ENCODE data around the gene SLC38A7. TPM values are rescaled to one million over a fixed set of nuclear protein-coding genes. Genes with fewer than 3 reads are reported as not detected.
A peak's percentile ranks its signal among the peaks of the same experiment; 100 is the strongest.

SLC38A7 gene
- total and polyA plus RNA-seq, 2 of the 13 experiments (the other 11 are each of a cell fraction or from before 2014, with no cell fraction given) = 13.2 to 14.1 TPM

GRCh38 chr16:58628845-58629732, 55.5 kb downstream of the SLC38A7 start (continued):
- TF ChIP-seq REST (IDR thresholded peaks at IDR 0.05; ENCODE audit: borderline replicate concordance in 1 of 2, low read depth in 1 of 2, low read length in 2 of 2) (no peak), PRMT3 (CRISPR knock-in tag; IDR thresholded peaks at IDR 0.05; ENCODE audit: borderline replicate concordance, low read depth) (0 out of 2 replicates have a peak, but pooled peaks have one; percentile 7), ZNF660 (CRISPR knock-in tag; IDR thresholded peaks at IDR 0.05; ENCODE audit: borderline replicate concordance, low read depth) (no peak), HINFP (CRISPR knock-in tag; IDR thresholded peaks at IDR 0.05; ENCODE audit: low read depth) (peak; percentile 73; the same call in 1 of the 2 replicates), KDM2A (CRISPR knock-in tag; IDR thresholded peaks at IDR 0.05; ENCODE audit: borderline replicate concordance, low read depth) (peak; percentile 8), ZNF138 (CRISPR knock-in tag; IDR thresholded peaks at IDR 0.05; ENCODE audit: low read depth) (peak; percentile 49; the same call in 1 of the 2 replicates), MATR3 (CRISPR knock-in tag; IDR thresholded peaks at IDR 0.05) (no peak), RORA (CRISPR knock-in tag; IDR thresholded peaks at IDR 0.05) (no peak), ZNF12 (CRISPR knock-in tag; IDR thresholded peaks at IDR 0.05) (no peak), TBX2 (CRISPR knock-in tag; IDR thresholded peaks at IDR 0.05; ENCODE audit: borderline replicate concordance) (0 out of 2 replicates have a peak, but pooled peaks have one; percentile 24), GPBP1L1 (CRISPR knock-in tag; IDR thresholded peaks at IDR 0.05) (no peak), ZBTB46 (CRISPR knock-in tag; IDR thresholded peaks at IDR 0.05; ENCODE audit: borderline replicate concordance) (no peak), LRRFIP1 (CRISPR knock-in tag; conservative IDR thresholded peaks at IDR 0.05) (0 out of 2 replicates have a peak, but pooled peaks have one; percentile 85), ZNF781 (CRISPR knock-in tag; IDR thresholded peaks at IDR 0.05; ENCODE audit: borderline replicate concordance, not compliant biosample characterization) (peak; percentile 3), NCOA1 (CRISPR knock-in tag; IDR thresholded peaks at IDR 0.05) (0 out of 2 replicates have a peak, but pooled peaks have one; percentile 40), ZNF678 (CRISPR knock-in tag; IDR thresholded peaks at IDR 0.05) (0 out of 2 replicates have a peak, but pooled peaks have one; percentile 83)

All from HepG2 (cell line).